GM12878 (cell line): Measurements from ENCODE around the gene LNX2. TPM values are rescaled to one million over a fixed set of nuclear protein-coding genes. Genes with fewer than 3 reads are reported as not detected.

Source experiments
- ATAC-seq: fragments of 200-7000 bp; cut with Tn5 transposase; 3 replicates; pipeline ENCODE4 v1.9.1; 2020; ENCODE audit warnings: mild to moderate bottlenecking, moderate library complexity
- BruUV-seq: library from RNA; stranded (reverse); fragments of 400-500 nt; replicated peaks from 2 replicates; lab custom pipeline; 2021; lab: Mats Ljungman, UMichigan
- CTCF ChIA-PET: fragments of 300-600 bp; sonication (Branson Sonifier 250); formaldehyde crosslinking; extraction: SDS; loops from one replicate; lab custom pipeline; 2021; ENCODE audit warnings: inconsistent platforms; lab: Yijun Ruan, JAX
- POLR2A ChIA-PET: fragments of 350-600 bp; formaldehyde crosslinking; extraction: SDS; loops from one replicate; lab custom pipeline; 2021; ENCODE audit warnings: inconsistent platforms; lab: Charles Lee
- RAD21 ChIA-PET: fragments of 300-600 bp; sonication (Branson Sonifier 250); formaldehyde crosslinking; loops from one replicate; lab custom pipeline; 2023; ENCODE audit warnings: antibody characterized with exemption; ENCODE audit not compliant: unreplicated experiment; lab: Charles Lee
- SMC1A ChIA-PET: fragments of 300-600 bp; sonication (Branson Sonifier 250); formaldehyde crosslinking; loops from one replicate; lab custom pipeline; 2023; ENCODE audit not compliant: unreplicated experiment, uncharacterized antibody; lab: Charles Lee
- DNase-seq: peaks from one replicate; pipeline ENCODE4 v3.0.0-alpha.2; 2011; ENCODE audit warnings: low read depth, low spot score
- FAIRE-seq: peaks from 3 replicates; lab custom pipeline; 2011; peaks lifted over from hg19 to GRCh38; lab: Jason Lieb, UNC
- H2AFZ ChIP-seq: 2 replicates; pipeline ENCODE4 v1.6.0; 2011; ENCODE audit warnings: low read depth, low read length, control low read depth; ENCODE audit not compliant: control insufficient read depth
- H3K27ac ChIP-seq: 2 replicates; pipeline ENCODE4 v1.5.1; 2011; ENCODE audit warnings: control low read depth; ENCODE audit not compliant: control insufficient read depth, insufficient read depth
- H3K27me3 ChIP-seq, 2 experiments: replicated peaks in 1 of 2; 2 replicates each; pipeline versions ENCODE4 v1.6.0 to v1.6.1; 2011; ENCODE audit warnings: low read length in 1 of 2; ENCODE audit not compliant: control insufficient read depth in 2 of 2, insufficient read depth in 2 of 2
- H3K36me3 ChIP-seq, 2 experiments: 2 replicates each; pipeline ENCODE4 v1.5.1; 2011; ENCODE audit warnings: low read length in 1 of 2; ENCODE audit not compliant: control insufficient read depth in 2 of 2, insufficient read depth in 2 of 2
- H3K4me1 ChIP-seq: 2 replicates; pipeline ENCODE4 v1.6.1; 2011; ENCODE audit warnings: mild to moderate bottlenecking, low read length, moderate library complexity, mixed read lengths; ENCODE audit not compliant: control insufficient read depth, insufficient read depth
- H3K4me2 ChIP-seq: 2 replicates; pipeline ENCODE4 v1.6.0; 2011; ENCODE audit warnings: control low read depth; ENCODE audit not compliant: control insufficient read depth, insufficient read depth
- H3K4me3 ChIP-seq: fragments of 200-600 bp; sonication (generic); 2 replicates; pipeline ENCODE4 v1.5.1; 2016
- H3K79me2 ChIP-seq: 2 replicates; pipeline ENCODE4 v1.6.0; 2011; ENCODE audit warnings: low read length; ENCODE audit not compliant: control insufficient read depth, insufficient read depth
- H3K9ac ChIP-seq: 2 replicates; pipeline ENCODE4 v1.8.0; 2011; ENCODE audit warnings: low read length, control low read depth, mixed read lengths; ENCODE audit not compliant: control insufficient read depth, insufficient read depth
- H3K9me3 ChIP-seq: replicated peaks from 3 replicates; pipeline ENCODE4 v1.5.1; 2011; ENCODE audit warnings: mild to moderate bottlenecking, low read length; ENCODE audit not compliant: control insufficient read depth, insufficient read depth
- H4K20me1 ChIP-seq: 2 replicates; pipeline ENCODE4 v1.6.0; 2011; ENCODE audit not compliant: control insufficient read depth, insufficient read depth
- CREB1 ChIP-seq: IDR thresholded peaks from 2 replicates; pipeline ENCODE4 v1.6.1; 2012; ENCODE audit warnings: low read depth, mild to moderate bottlenecking, inconsistent platforms
- FOXK2 ChIP-seq: fragments of 450-650 bp; IDR thresholded peaks from 2 replicates; pipeline ENCODE4 v1.6.1; 2017; ENCODE audit warnings: mild to moderate bottlenecking, moderate library complexity
- IRF5 ChIP-seq: fragments of 450-650 bp; IDR thresholded peaks from 2 replicates; pipeline ENCODE4 v1.6.1; 2017; ENCODE audit warnings: borderline replicate concordance
- KDM1A ChIP-seq: fragments of 200-600 bp; sonication (generic); IDR thresholded peaks from 2 replicates; pipeline ENCODE4 v1.6.1; 2016; ENCODE audit warnings: borderline replicate concordance
- KLF5 ChIP-seq: fragments of 450-650 bp; IDR thresholded peaks from 2 replicates; pipeline ENCODE4 v1.6.1; 2014; ENCODE audit warnings: mild to moderate bottlenecking; ENCODE audit not compliant: partially characterized antibody
- MYB ChIP-seq: fragments of 150-350 bp; IDR thresholded peaks from 2 replicates; pipeline ENCODE4 v1.6.1; 2014; ENCODE audit warnings: mild to moderate bottlenecking, low read depth, low read length, borderline replicate concordance
- NBN ChIP-seq: fragments of 450-650 bp; IDR thresholded peaks from 2 replicates; pipeline ENCODE4 v1.6.1; 2016
- NFIC ChIP-seq: IDR thresholded peaks from 2 replicates; pipeline ENCODE4 v1.6.1; 2012; ENCODE audit warnings: low read depth, mild to moderate bottlenecking, inconsistent platforms, low read length, moderate library complexity
- NR2C1 ChIP-seq: fragments of 450-650 bp; IDR thresholded peaks from 2 replicates; pipeline ENCODE4 v1.6.1; 2017; ENCODE audit warnings: antibody characterized with exemption, mild to moderate bottlenecking, moderate library complexity
- PKNOX1 ChIP-seq: fragments of 450-650 bp; IDR thresholded peaks from 2 replicates; pipeline ENCODE4 v1.6.1; 2016; ENCODE audit warnings: mild to moderate bottlenecking
- RAD21 ChIP-seq: IDR thresholded peaks from 2 replicates; pipeline ENCODE4 v1.6.1; 2011; ENCODE audit warnings: mild to moderate bottlenecking, low read depth, low read length, moderate library complexity; ENCODE audit not compliant: insufficient read depth
- RCOR1 ChIP-seq: conservative IDR thresholded peaks from 2 replicates; pipeline ENCODE4 v1.6.1; 2012; ENCODE audit warnings: low read depth, low read length, improper control_type of control experiment
- SMC3 ChIP-seq: IDR thresholded peaks from 2 replicates; pipeline ENCODE4 v1.6.1; 2011; ENCODE audit warnings: low read length, improper control_type of control experiment, borderline replicate concordance
- SP1 ChIP-seq: IDR thresholded peaks from one replicate; pipeline ENCODE4 v1.6.1; 2011; ENCODE audit warnings: low read depth, low read length
- SREBF1 ChIP-seq: IDR thresholded peaks from 2 replicates; pipeline ENCODE4 v1.6.1; 2012; ENCODE audit warnings: mild to moderate bottlenecking, low read length
- ZNF207 ChIP-seq: fragments of 450-650 bp; IDR thresholded peaks from 2 replicates; pipeline ENCODE4 v1.6.1; 2014; ENCODE audit warnings: antibody characterized with exemption, mild to moderate bottlenecking, borderline replicate concordance
- WGBS: methylation state at CpG from one replicate; pipeline ENCODE4 v1.1.6; 2016; ENCODE audit warnings: low lambda C conversion rate; ENCODE audit not compliant: insufficient replicate concordance, insufficient coverage; ENCODE audit errors: missing lambda C conversion rate; 5-methylcytosine and 5-hydroxymethylcytosine counted together
- in situ Hi-C: fragments of 300-500 bp; cut with MboI; formaldehyde crosslinking; loops from 9 replicates; pipeline ENCODE4 v1.14.3; 2018; ENCODE audit warnings: mixed read lengths
- intact Hi-C: fragments of 100-400 bp; cut with micrococcal nuclease; formaldehyde crosslinking; loops from one replicate; pipeline ENCODE4 v1.14.2; 2022; ENCODE audit not compliant: unreplicated experiment
- polyA plus RNA-seq, 11 experiments: library from polyadenylated mRNA; depleted of rRNA in 4 of 11; unstranded in 6 of 11; stranded (reverse) in 5 of 11; fragments of >200 nt; fragmentation: Nextera tagmentation in 4 of 11; fragmentation: Illumina TruSeq in 1 of 11; extraction: Ambion mirVana in 4 of 11; extraction: Trizol in 1 of 11; gene quantifications; 1 replicate in 1 of 11; 2 replicates in 10 of 11; pipeline versions ENCODE4 v1.2.1 to v1.2.3, GENCODE V29; 2011 to 2016; ENCODE audit warnings: inconsistent platforms in 2 of 11, missing spikeins in 2 of 11, low read depth in 1 of 11
- total RNA-seq, 4 experiments: library from RNA; depleted of rRNA in 3 of 4; stranded (reverse); fragments of >200 nt in 3 of 4; fragmentation: Illumina TruSeq in 1 of 4; extraction: Trizol in 1 of 4; gene quantifications; 2 replicates each; pipeline versions ENCODE4 v1.2.1 to v1.2.3, GENCODE V29; 2013 to 2021

LNX2 gene
- total and polyA plus RNA-seq, 10 of the 15 experiments (the other 5 are each of a cell fraction or from before 2014, with no cell fraction given): 1.3 to 7.7 (median 4.4) TPM

- FAIRE-seq (no peak), DNase-seq (no peak), ATAC-seq (no peak)
- Histone ChIP-seq H4K20me1 (no peaks in the 10 kb centered on the region), H3K9ac (no peak overlapping the region), H3K4me1 (no peaks in the 10 kb centered on the region), H3K4me3 (no peak overlapping the region), H3K79me2 (no peaks in the 10 kb centered on the region), H3K4me2 (no peak overlapping the region), H3K9me3 (no peaks in the 10 kb centered on the region), H3K27me3 (no peaks in the 10 kb centered on the region), H2AFZ (no peak overlapping the region), H3K27ac (no peak overlapping the region), H3K36me3 (no peaks in the 10 kb centered on the region)
- no peak for TF ChIP-seq NR2C1
- no peak for TF ChIP-seq SMC3
- TF ChIP-seq KLF5: no peak
- TF ChIP-seq FOXK2: no peak
- no peak for TF ChIP-seq NBN
- TF ChIP-seq CREB1: no peak
- WGBS: 41% methylated on average over 13 of the region's 13 CpGs
- POLR2A ChIA-PET: no interaction called here
- RAD21 ChIA-PET: no interaction called here
- intact Hi-C loops (no loop called here), in situ Hi-C loops (no loop called here)
- BruUV-seq: no TSS peak
- CTCF ChIA-PET: no interaction called here
- SMC1A ChIA-PET: no interaction called here
Observed at GRCh38 chr13:27500806-27501534, 119.4 kb downstream of the LNX2 start.

GRCh38 chr13:27497563-27498230 lies 122.6 kb downstream of the LNX2 start:
- no peak overlapping the region for H3K4me3 ChIP-seq
- H3K27ac ChIP-seq: no peak overlapping the region
- CTCF ChIA-PET: no interaction called here
- SMC1A ChIA-PET: no interaction called here
- RAD21 ChIA-PET: no interaction called here
- DNase-seq: no peak
- BruUV-seq: no TSS peak
- no peak for ATAC-seq
- H3K27me3 ChIP-seq: no peaks in the 10 kb centered on the region
- no peak overlapping the region for H3K9ac ChIP-seq
- 53% methylated on average over 11 of the region's 11 CpGs for WGBS
- no peaks in the 10 kb centered on the region for H3K36me3 ChIP-seq
- no peak for FAIRE-seq
- in situ Hi-C loops: no loop called here
- POLR2A ChIA-PET: no interaction called here
- H3K4me2 ChIP-seq: no peak overlapping the region
- H4K20me1 ChIP-seq: no peaks in the 10 kb centered on the region
- no peaks in the 10 kb centered on the region for H3K79me2 ChIP-seq
- no peaks in the 10 kb centered on the region for H3K9me3 ChIP-seq
- no peak overlapping the region for H2AFZ ChIP-seq
- intact Hi-C loops: no loop called here
- H3K4me1 ChIP-seq: no peaks in the 10 kb centered on the region
- TF ChIP-seq RCOR1 (no peak), ZNF207 (no peak), SREBF1 (no peak), KDM1A (no peak), MYB (no peak), PKNOX1 (no peak), IRF5 (no peak), NFIC (no peak), SP1 (no peak), RAD21 (no peak)
